Measurements from ENCODE around the gene PHYKPL. TPM values are rescaled to one million over a fixed set of nuclear protein-coding genes. Genes with fewer than 3 reads are reported as not detected.
A peak's percentile ranks its signal among the peaks of the same experiment; 100 is the strongest.

PHYKPL gene
- total and polyA plus RNA-seq, 2 donors (not counting 1 experiment from before 2014, with no cell fraction given): 18.1 to 44.8 TPM

- peaks cover 5% of the 10 kb centered on the region for H3K36me3 ChIP-seq (ENCODE audit: control insufficient read depth, insufficient read depth, low read length)
- no peak for DNase-seq (ENCODE audit: low read depth in 2 of 2)
- TF ChIP-seq, protein P1, sequence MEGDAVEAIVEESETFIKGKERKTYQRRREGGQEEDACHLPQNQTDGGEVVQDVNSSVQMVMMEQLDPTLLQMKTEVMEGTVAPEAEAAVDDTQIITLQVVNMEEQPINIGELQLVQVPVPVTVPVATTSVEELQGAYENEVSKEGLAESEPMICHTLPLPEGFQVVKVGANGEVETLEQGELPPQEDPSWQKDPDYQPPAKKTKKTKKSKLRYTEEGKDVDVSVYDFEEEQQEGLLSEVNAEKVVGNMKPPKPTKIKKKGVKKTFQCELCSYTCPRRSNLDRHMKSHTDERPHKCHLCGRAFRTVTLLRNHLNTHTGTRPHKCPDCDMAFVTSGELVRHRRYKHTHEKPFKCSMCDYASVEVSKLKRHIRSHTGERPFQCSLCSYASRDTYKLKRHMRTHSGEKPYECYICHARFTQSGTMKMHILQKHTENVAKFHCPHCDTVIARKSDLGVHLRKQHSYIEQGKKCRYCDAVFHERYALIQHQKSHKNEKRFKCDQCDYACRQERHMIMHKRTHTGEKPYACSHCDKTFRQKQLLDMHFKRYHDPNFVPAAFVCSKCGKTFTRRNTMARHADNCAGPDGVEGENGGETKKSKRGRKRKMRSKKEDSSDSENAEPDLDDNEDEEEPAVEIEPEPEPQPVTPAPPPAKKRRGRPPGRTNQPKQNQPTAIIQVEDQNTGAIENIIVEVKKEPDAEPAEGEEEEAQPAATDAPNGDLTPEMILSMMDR (conservative IDR thresholded peaks at IDR 0.05 in 1 of 2, IDR thresholded peaks at IDR 0.05 in 1 of 2; ENCODE audit: low read depth in 1 of 2, low read length in 2 of 2): no peak
- no peak for TF ChIP-seq EZH2 (IDR thresholded peaks at IDR 0.05; ENCODE audit: low read length, missing control alignments)
- H3K27me3 ChIP-seq (ENCODE audit: control insufficient read depth, insufficient read depth, low read length): no peaks in the 10 kb centered on the region
- H3K4me2 ChIP-seq (ENCODE audit: extremely low read depth, insufficient read depth, low read length): no peak overlapping the region
- no peaks in the 10 kb centered on the region for H3K79me2 ChIP-seq (ENCODE audit: control insufficient read depth, insufficient read depth, low read length)
- no peaks in the 10 kb centered on the region for H3K9me3 ChIP-seq (ENCODE audit: control insufficient read depth, insufficient read depth, low read depth, low read length)
- H3K27ac ChIP-seq (ENCODE audit: insufficient read depth, low read length): no peak overlapping the region
- no peak overlapping the region for H3K4me3 ChIP-seq (replicated peaks in 1 of 4; ENCODE audit: control extremely low read depth in 1 of 4, insufficient read depth in 1 of 4, low read depth in 3 of 4, low read length in 4 of 4)
- no peaks in the 10 kb centered on the region for H4K20me1 ChIP-seq (ENCODE audit: control insufficient read depth, extremely low read depth, insufficient read depth, low read length)
- no peak overlapping the region for H2AFZ ChIP-seq (ENCODE audit: low read length)
- no peaks in the 10 kb centered on the region for H3K4me1 ChIP-seq (ENCODE audit: control insufficient read depth, extremely low read depth, insufficient read depth, low read length)
- H3K9ac ChIP-seq (ENCODE audit: insufficient read depth, low read length): no peak overlapping the region
These were observed 11.3 kb downstream of the PHYKPL start for GRCh38 chr5:178221282-178221681.

- no peaks in the 10 kb centered on the region for H3K27me3 ChIP-seq (ENCODE audit: control insufficient read depth, insufficient read depth, low read length)
- no peak overlapping the region for H2AFZ ChIP-seq (ENCODE audit: low read length)
- H4K20me1 ChIP-seq (ENCODE audit: control insufficient read depth, extremely low read depth, insufficient read depth, low read length): no peaks in the 10 kb centered on the region
These were observed 13.8 kb downstream of the PHYKPL start for GRCh38 chr5:178218827-178219226.

GRCh38 chr5:178218237-178218776 is 14.3 kb downstream of the PHYKPL start:
- no peak for DNase-seq (ENCODE audit: low read depth in 2 of 2)
- Histone ChIP-seq H2AFZ (ENCODE audit: low read length) (no peak overlapping the region), H3K27ac (ENCODE audit: insufficient read depth, low read length) (no peak overlapping the region), H3K4me1 (ENCODE audit: control insufficient read depth, extremely low read depth, insufficient read depth, low read length) (no peaks in the 10 kb centered on the region), H4K20me1 (ENCODE audit: control insufficient read depth, extremely low read depth, insufficient read depth, low read length) (no peaks in the 10 kb centered on the region), H3K4me2 (ENCODE audit: extremely low read depth, insufficient read depth, low read length) (no peak overlapping the region), H3K36me3 (ENCODE audit: control insufficient read depth, insufficient read depth, low read length) (peaks cover 15% of the 10 kb centered on the region), H3K4me3 (replicated peaks in 1 of 4; ENCODE audit: control extremely low read depth in 1 of 4, insufficient read depth in 1 of 4, low read depth in 3 of 4, low read length in 4 of 4) (no peak overlapping the region), H3K27me3 (ENCODE audit: control insufficient read depth, insufficient read depth, low read length) (no peaks in the 10 kb centered on the region), H3K79me2 (ENCODE audit: control insufficient read depth, insufficient read depth, low read length) (no peaks in the 10 kb centered on the region), H3K9me3 (ENCODE audit: control insufficient read depth, insufficient read depth, low read depth, low read length) (no peaks in the 10 kb centered on the region), H3K9ac (ENCODE audit: insufficient read depth, low read length) (no peak overlapping the region)
- TF ChIP-seq, protein P1 (conservative IDR thresholded peaks at IDR 0.05 in 1 of 2, IDR thresholded peaks at IDR 0.05 in 1 of 2; ENCODE audit: low read depth in 1 of 2, low read length in 2 of 2): no peak
- no peak for TF ChIP-seq EZH2 (IDR thresholded peaks at IDR 0.05; ENCODE audit: low read length, missing control alignments)

More at GRCh38 chr5:178218827-178219226, 13.8 kb downstream of the PHYKPL start:
- Histone ChIP-seq H3K4me3 (replicated peaks in 1 of 4; ENCODE audit: control extremely low read depth in 1 of 4, insufficient read depth in 1 of 4, low read depth in 3 of 4, low read length in 4 of 4) (no peak overlapping the region), H3K9ac (ENCODE audit: insufficient read depth, low read length) (no peak overlapping the region), H3K27ac (ENCODE audit: insufficient read depth, low read length) (no peak overlapping the region), H3K9me3 (ENCODE audit: control insufficient read depth, insufficient read depth, low read depth, low read length) (no peaks in the 10 kb centered on the region), H3K79me2 (ENCODE audit: control insufficient read depth, insufficient read depth, low read length) (no peaks in the 10 kb centered on the region), H3K4me1 (ENCODE audit: control insufficient read depth, extremely low read depth, insufficient read depth, low read length) (no peaks in the 10 kb centered on the region), H3K4me2 (ENCODE audit: extremely low read depth, insufficient read depth, low read length) (no peak overlapping the region), H3K36me3 (ENCODE audit: control insufficient read depth, insufficient read depth, low read length) (peaks cover 14% of the 10 kb centered on the region)
- TF ChIP-seq, protein P1 (conservative IDR thresholded peaks at IDR 0.05 in 1 of 2, IDR thresholded peaks at IDR 0.05 in 1 of 2; ENCODE audit: low read depth in 1 of 2, low read length in 2 of 2): no peak
- no peak for TF ChIP-seq EZH2 (IDR thresholded peaks at IDR 0.05; ENCODE audit: low read length, missing control alignments)
- peak in 1 of 2 donors; percentile 36 for DNase-seq (ENCODE audit: low read depth in 2 of 2)
